OCI-LY7 (cell line): ENCODE results near the gene RIMBP3C.

ENCODE experiments used
- EZH2phosphoT487 ChIP-seq: fragments of 200-600 bp; sonication (generic); IDR thresholded peaks from 2 replicates; pipeline ENCODE4 v1.6.1; 2018; ENCODE audit warnings: low read depth, borderline replicate concordance, mild to moderate bottlenecking, mixed run types, antibody characterized with exemption, low read length, moderate library complexity, mixed read lengths
- TF ChIP-seq, protein P1 (sequence below): fragments of 200-600 bp; sonication (generic); conservative IDR thresholded peaks from 2 replicates; pipeline ENCODE4 v1.5.1; 2014; ENCODE audit warnings: mild to moderate bottlenecking, antibody characterized with exemption, low read length, moderate library complexity, mixed read lengths

DNA sequence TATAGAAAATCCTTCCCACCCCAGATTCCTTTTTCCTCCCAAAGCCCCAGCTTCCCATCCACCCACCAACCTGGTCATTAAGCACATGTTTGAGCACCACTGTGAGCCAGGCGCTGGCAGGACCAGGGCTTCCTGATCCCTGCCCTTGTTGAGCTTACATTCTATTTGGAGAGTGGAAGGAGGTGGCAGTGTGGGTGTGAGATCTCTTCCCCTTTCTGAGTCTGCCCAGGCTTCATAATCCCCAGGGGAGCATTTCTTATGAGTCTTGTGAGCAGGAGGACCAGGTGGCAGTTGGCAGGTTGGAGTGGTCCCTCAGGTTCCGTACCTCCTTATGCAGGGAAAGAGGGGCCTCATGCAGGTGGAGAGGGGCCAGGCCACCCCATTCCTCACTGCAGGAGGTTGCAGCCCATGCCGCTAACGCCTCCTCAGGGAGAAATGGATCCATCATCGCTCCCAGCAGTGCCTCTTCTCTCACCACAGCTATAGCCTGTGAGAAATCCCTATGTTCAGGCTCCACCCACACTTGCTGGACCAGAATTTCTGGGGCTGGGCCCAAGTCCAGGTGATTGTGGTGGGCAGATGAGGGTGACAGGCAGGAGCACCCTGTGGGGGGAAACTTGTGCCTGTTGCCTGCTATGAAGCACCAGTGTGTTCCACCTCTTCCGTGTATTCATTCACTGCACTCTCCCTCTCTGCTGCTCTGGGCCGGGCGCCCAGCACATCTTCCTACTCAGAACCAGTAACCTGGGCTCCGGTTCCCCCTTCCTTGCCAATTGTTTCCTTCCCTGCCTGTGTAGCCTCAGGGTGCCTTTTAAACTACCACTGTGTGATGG lies 39.8 kb upstream of the RIMBP3C start:
- TF ChIP-seq, protein P1, sequence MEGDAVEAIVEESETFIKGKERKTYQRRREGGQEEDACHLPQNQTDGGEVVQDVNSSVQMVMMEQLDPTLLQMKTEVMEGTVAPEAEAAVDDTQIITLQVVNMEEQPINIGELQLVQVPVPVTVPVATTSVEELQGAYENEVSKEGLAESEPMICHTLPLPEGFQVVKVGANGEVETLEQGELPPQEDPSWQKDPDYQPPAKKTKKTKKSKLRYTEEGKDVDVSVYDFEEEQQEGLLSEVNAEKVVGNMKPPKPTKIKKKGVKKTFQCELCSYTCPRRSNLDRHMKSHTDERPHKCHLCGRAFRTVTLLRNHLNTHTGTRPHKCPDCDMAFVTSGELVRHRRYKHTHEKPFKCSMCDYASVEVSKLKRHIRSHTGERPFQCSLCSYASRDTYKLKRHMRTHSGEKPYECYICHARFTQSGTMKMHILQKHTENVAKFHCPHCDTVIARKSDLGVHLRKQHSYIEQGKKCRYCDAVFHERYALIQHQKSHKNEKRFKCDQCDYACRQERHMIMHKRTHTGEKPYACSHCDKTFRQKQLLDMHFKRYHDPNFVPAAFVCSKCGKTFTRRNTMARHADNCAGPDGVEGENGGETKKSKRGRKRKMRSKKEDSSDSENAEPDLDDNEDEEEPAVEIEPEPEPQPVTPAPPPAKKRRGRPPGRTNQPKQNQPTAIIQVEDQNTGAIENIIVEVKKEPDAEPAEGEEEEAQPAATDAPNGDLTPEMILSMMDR: no peak
- TF ChIP-seq EZH2phosphoT487: no peak
